SK-N-SH treated with all-trans-retinoic acid at 6 μM for 48 hours (cell line): ENCODE measurements around the gene FGF21.

Experiments
- ATAC-seq: fragments of 200-7000 bp; cut with Tn5 transposase; 3 replicates; pipeline ENCODE4 v1.9.1; 2020; ENCODE audit warnings: mild to moderate bottlenecking, moderate library complexity
- ARNTL ChIP-seq: fragments of 450-650 bp; formaldehyde crosslinking; IDR thresholded peaks from 2 replicates; pipeline ENCODE4 v1.5.0; 2020; ENCODE audit warnings: low read depth, mild to moderate bottlenecking, moderate library complexity, borderline replicate concordance
- CREB5 ChIP-seq: fragments of 250-450 bp; sonication (Bioruptor Pico); IDR thresholded peaks from 2 replicates; pipeline ENCODE4 v1.5.1; 2020; ENCODE audit warnings: low read depth, mild to moderate bottlenecking, moderate library complexity
- CSDC2 ChIP-seq: fragments of 250-450 bp; sonication (Bioruptor Pico); IDR thresholded peaks from 2 replicates; pipeline ENCODE4 v1.5.0; 2020; ENCODE audit warnings: mild to moderate bottlenecking, moderate library complexity
- ESRRG ChIP-seq: fragments of 250-450 bp; sonication (Bioruptor Pico); IDR thresholded peaks from 2 replicates; pipeline ENCODE4 v1.6.1; 2021; ENCODE audit warnings: mild to moderate bottlenecking
- GLIS3 ChIP-seq: fragments of 250-450 bp; sonication (Bioruptor Pico); IDR thresholded peaks from 2 replicates; pipeline ENCODE4 v1.5.0; 2020; ENCODE audit warnings: mild to moderate bottlenecking, moderate library complexity
- ISL1 ChIP-seq: fragments of 250-450 bp; sonication (Bioruptor Pico); IDR thresholded peaks from 2 replicates; pipeline ENCODE4 v2.1.2; 2022; ENCODE audit warnings: mild to moderate bottlenecking, moderate library complexity
- OSR1 ChIP-seq: fragments of 250-450 bp; sonication (Bioruptor Pico); IDR thresholded peaks from 2 replicates; pipeline ENCODE4 v1.8.0; 2022; ENCODE audit warnings: moderate library complexity, mild to moderate bottlenecking, inconsistent platforms
- PPARA ChIP-seq: fragments of 250-450 bp; sonication (Bioruptor Pico); IDR thresholded peaks from 2 replicates; pipeline ENCODE4 v1.5.0; 2020; ENCODE audit warnings: mild to moderate bottlenecking, borderline replicate concordance
- RARB ChIP-seq: fragments of 250-450 bp; sonication (Bioruptor Pico); IDR thresholded peaks from 2 replicates; pipeline ENCODE4 v1.8.0; 2021; ENCODE audit warnings: mild to moderate bottlenecking, moderate library complexity
- SNAI2 ChIP-seq: fragments of 250-450 bp; sonication (Bioruptor Pico); IDR thresholded peaks from 2 replicates; pipeline ENCODE4 v1.5.0; 2020; ENCODE audit warnings: mild to moderate bottlenecking, moderate library complexity
- TOX ChIP-seq: fragments of 250-450 bp; sonication (Bioruptor Pico); IDR thresholded peaks from 2 replicates; pipeline ENCODE4 v1.8.0; 2021; ENCODE audit warnings: mild to moderate bottlenecking, moderate library complexity, borderline replicate concordance
- TSHZ2 ChIP-seq: fragments of 250-450 bp; sonication (Bioruptor Pico); IDR thresholded peaks from 2 replicates; pipeline ENCODE4 v1.5.0; 2020; ENCODE audit warnings: mild to moderate bottlenecking, moderate library complexity
- ZFP3 ChIP-seq: fragments of 250-450 bp; sonication (Bioruptor Pico); IDR thresholded peaks from 2 replicates; pipeline ENCODE4 v1.5.0; 2020; ENCODE audit warnings: mild to moderate bottlenecking, moderate library complexity
- ZFP30 ChIP-seq: fragments of 450-650 bp; formaldehyde crosslinking; IDR thresholded peaks from 2 replicates; pipeline ENCODE4 v1.5.0; 2022; ENCODE audit warnings: mild to moderate bottlenecking, moderate library complexity
- ZNF565 ChIP-seq: fragments of 450-650 bp; formaldehyde crosslinking; conservative IDR thresholded peaks from 2 replicates; pipeline ENCODE4 v1.5.0; 2020; ENCODE audit warnings: low read depth, mild to moderate bottlenecking, moderate library complexity
- ZNF70 ChIP-seq: fragments of 450-650 bp; formaldehyde crosslinking; IDR thresholded peaks from 2 replicates; pipeline ENCODE4 v1.5.0; 2020; ENCODE audit warnings: mild to moderate bottlenecking, moderate library complexity
- ZNF8 ChIP-seq: fragments of 450-650 bp; formaldehyde crosslinking; IDR thresholded peaks from 2 replicates; pipeline ENCODE4 v1.5.0; 2020; ENCODE audit warnings: mild to moderate bottlenecking, moderate library complexity
- TF ChIP-seq, protein P1 (sequence below): fragments of 250-450 bp; sonication (Bioruptor Pico); IDR thresholded peaks from 2 replicates; pipeline ENCODE4 v1.8.0; 2021; ENCODE audit warnings: low read depth, mild to moderate bottlenecking, moderate library complexity, borderline replicate concordance
- TF ChIP-seq, protein P2 (sequence below): fragments of 250-450 bp; sonication (Bioruptor Pico); IDR thresholded peaks from 2 replicates; pipeline ENCODE4 v1.5.1; 2021; ENCODE audit warnings: mild to moderate bottlenecking, moderate library complexity
- TF ChIP-seq, protein P3 (sequence below): fragments of 250-450 bp; sonication (Bioruptor Pico); IDR thresholded peaks from 2 replicates; pipeline ENCODE4 v1.8.0; 2020; ENCODE audit warnings: mild to moderate bottlenecking, moderate library complexity, borderline replicate concordance

Gene FGF21

DNA sequence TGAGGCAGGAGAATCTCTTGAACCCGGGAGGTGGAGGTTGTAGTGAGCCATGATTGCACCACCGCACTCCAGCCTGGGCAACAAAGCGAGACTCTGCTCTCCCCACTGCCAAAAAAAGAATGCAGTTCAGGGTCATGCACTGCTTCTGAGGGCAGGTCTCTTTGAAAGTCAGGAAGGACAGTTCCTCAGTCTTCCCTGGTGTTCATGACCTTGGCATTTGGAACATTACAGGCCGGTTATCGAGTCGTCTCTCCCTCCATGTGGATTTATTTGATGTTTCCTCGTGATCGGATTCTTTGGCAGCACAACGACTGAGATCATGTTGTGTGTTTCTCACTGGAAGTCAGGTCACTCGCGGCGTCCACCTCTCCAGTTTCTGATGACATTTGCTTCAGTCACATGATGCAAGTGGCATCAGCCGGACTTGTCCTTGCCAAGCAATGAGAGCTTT, 17.2 kb downstream of the FGF21 start (continued):
- TF ChIP-seq CREB5 (CRISPR knock-in tag) (no peak), OSR1 (no peak)
- TF ChIP-seq, all 23 proteins: peak for 0

DNA sequence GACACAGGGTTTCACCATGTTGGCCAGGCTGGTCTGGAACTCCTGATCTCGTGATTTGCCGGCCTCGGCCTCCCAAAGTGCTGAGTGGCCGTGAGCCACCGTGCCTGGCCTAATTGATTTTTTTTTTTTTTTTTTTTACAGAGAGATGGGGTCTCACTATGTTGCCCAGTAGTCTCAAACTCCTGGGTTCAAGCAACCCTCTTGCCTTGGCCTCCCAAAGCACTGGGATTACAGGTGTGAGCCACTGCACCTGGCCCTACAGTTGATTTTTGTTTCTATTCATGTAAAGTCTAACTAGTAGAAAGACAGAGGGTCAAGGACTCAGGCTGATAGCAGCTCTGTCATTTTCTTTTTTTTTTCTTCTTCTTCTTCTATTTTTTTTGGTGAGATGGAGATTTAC, 21.8 kb downstream of the FGF21 start:
- no peak for TF ChIP-seq RARB (CRISPR knock-in tag)
- TF ChIP-seq ZNF70 (CRISPR knock-in tag), result no peak
- no peak for TF ChIP-seq GLIS3
- no peak for TF ChIP-seq ZFP3 (CRISPR knock-in tag)
- no peak for TF ChIP-seq OSR1
- no peak for TF ChIP-seq TOX (CRISPR knock-in tag)
- no peak for TF ChIP-seq ZNF565 (CRISPR knock-in tag)
- no peak for TF ChIP-seq ARNTL (CRISPR knock-in tag)
- TF ChIP-seq CSDC2 (CRISPR knock-in tag), result no peak
- TF ChIP-seq, protein P1, sequence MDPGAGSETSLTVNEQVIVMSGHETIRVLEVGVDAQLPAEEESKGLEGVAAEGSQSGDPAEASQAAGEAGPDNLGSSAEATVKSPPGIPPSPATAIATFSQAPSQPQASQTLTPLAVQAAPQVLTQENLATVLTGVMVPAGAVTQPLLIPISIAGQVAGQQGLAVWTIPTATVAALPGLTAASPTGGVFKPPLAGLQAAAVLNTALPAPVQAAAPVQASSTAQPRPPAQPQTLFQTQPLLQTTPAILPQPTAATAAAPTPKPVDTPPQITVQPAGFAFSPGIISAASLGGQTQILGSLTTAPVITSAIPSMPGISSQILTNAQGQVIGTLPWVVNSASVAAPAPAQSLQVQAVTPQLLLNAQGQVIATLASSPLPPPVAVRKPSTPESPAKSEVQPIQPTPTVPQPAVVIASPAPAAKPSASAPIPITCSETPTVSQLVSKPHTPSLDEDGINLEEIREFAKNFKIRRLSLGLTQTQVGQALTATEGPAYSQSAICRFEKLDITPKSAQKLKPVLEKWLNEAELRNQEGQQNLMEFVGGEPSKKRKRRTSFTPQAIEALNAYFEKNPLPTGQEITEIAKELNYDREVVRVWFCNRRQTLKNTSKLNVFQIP (CRISPR knock-in tag), result no peak
- TF ChIP-seq SNAI2 (CRISPR knock-in tag), result no peak
- TF ChIP-seq, protein P2, sequence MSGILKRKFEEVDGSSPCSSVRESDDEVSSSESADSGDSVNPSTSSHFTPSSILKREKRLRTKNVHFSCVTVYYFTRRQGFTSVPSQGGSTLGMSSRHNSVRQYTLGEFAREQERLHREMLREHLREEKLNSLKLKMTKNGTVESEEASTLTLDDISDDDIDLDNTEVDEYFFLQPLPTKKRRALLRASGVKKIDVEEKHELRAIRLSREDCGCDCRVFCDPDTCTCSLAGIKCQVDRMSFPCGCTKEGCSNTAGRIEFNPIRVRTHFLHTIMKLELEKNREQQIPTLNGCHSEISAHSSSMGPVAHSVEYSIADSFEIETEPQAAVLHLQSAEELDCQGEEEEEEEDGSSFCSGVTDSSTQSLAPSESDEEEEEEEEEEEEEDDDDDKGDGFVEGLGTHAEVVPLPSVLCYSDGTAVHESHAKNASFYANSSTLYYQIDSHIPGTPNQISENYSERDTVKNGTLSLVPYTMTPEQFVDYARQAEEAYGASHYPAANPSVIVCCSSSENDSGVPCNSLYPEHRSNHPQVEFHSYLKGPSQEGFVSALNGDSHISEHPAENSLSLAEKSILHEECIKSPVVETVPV, result no peak
- TF ChIP-seq PPARA, result no peak
- no peak for TF ChIP-seq ZNF8 (CRISPR knock-in tag)
- TF ChIP-seq ISL1 (CRISPR knock-in tag), result no peak
- TF ChIP-seq ESRRG (CRISPR knock-in tag), result no peak
- no peak for TF ChIP-seq CREB5 (CRISPR knock-in tag)
- TF ChIP-seq ZFP30, result no peak
- TF ChIP-seq TSHZ2, result no peak
- TF ChIP-seq, all 23 proteins: peak for 0
- ATAC-seq, result no peak

- no peak for ATAC-seq
- TF ChIP-seq ZNF70 (CRISPR knock-in tag) (no peak), CSDC2 (CRISPR knock-in tag) (no peak), ZNF8 (CRISPR knock-in tag) (no peak), TSHZ2 (no peak), ARNTL (CRISPR knock-in tag) (no peak)
- TF ChIP-seq, protein P3, sequence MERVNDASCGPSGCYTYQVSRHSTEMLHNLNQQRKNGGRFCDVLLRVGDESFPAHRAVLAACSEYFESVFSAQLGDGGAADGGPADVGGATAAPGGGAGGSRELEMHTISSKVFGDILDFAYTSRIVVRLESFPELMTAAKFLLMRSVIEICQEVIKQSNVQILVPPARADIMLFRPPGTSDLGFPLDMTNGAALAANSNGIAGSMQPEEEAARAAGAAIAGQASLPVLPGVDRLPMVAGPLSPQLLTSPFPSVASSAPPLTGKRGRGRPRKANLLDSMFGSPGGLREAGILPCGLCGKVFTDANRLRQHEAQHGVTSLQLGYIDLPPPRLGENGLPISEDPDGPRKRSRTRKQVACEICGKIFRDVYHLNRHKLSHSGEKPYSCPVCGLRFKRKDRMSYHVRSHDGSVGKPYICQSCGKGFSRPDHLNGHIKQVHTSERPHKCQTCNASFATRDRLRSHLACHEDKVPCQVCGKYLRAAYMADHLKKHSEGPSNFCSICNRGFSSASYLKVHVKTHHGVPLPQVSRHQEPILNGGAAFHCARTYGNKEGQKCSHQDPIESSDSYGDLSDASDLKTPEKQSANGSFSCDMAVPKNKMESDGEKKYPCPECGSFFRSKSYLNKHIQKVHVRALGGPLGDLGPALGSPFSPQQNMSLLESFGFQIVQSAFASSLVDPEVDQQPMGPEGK (CRISPR knock-in tag), result no peak
- TF ChIP-seq, protein P1 (CRISPR knock-in tag), result no peak
These were observed 22.4 kb downstream of the FGF21 start for GRCh38 chr19:48777720-48778119.
